CMK (cell line): ENCODE data around the gene ANKRD33B.
"Not testable (repeated sequence)": the region's sequence is repeated elsewhere in the genome, so short reads cannot be mapped to it uniquely, and the experiment has no call there.

Experiments
- DNase-seq: peaks from one replicate; pipeline ENCODE4 v3.0.0-alpha.2; 2010; ENCODE audit warnings: low read depth

ANKRD33B gene

GRCh38 chr5:10559151-10559550, 4.7 kb upstream of the ANKRD33B start:
- no peak for DNase-seq

DNA sequence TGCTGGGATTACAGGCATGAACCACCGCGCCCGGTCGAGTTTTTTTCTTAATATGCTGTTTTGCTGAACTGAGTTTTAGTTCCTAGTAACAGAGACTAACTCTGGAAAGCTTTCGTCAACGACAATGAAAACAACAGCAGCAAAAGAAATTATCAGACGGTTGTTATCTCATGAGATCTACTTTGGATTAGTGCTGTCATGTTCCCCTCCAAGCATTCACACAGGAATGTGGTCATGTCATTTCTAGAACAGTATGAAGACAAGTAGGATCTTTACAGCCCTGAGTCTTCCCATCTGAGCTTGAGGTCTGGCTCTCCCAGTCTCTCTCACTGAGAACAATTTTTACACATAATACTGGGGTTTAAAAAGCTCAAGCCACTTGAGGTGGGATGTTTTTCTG, 4.0 kb upstream of the ANKRD33B start:
- no peak for DNase-seq

DNA sequence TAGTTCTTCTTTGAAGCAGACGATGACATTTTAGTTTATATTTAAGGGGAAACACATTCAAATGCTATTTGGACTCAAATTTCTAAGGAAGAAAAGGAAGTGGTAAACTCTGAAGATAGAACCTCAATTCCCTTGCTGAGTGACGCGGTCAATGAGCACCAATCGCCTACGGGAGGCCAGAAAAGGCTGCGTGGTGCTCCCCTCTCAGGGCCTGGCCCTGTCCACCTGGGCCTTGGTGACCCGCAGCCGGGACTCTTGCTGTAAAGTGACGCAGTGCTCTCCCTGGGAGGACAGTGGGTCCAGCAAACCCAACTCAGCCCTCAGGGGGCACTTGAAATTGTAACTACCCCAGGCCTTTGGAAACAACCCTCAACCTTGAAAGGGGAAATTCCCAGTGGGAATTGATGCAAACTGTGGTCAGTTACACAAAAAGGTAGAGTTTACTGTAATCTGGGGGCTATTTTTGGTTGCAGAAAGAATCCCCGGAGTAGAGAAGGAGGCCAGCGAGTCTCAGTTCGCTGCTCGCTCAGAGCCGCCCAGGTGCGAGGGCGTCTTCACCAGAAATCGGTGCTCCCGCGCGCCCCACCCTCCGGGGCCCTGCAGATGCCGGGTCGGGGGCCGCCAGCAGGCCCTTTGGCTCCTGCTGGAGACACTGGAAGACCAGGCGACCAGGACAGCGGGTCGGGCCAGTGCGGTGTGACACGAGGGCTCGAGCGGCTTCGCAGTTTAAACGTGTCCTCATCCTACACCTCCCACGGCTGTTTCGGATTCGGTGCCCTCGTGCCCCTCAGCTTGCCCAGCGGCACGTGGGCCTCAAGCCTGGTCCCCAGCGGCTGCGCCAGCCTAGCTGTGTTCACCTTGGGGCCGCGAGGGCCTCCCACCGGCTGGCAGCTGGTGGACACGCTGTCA, 1.4 kb upstream of the ANKRD33B start:
- no peak for DNase-seq

GRCh38 chr5:10563110-10563944, 543 bp upstream of the ANKRD33B start:
- peak; percentile 63 for DNase-seq

GRCh38 chr5:10564838-10565784, 1.2 kb downstream of the ANKRD33B start:
- DNase-seq: no peak

DNA sequence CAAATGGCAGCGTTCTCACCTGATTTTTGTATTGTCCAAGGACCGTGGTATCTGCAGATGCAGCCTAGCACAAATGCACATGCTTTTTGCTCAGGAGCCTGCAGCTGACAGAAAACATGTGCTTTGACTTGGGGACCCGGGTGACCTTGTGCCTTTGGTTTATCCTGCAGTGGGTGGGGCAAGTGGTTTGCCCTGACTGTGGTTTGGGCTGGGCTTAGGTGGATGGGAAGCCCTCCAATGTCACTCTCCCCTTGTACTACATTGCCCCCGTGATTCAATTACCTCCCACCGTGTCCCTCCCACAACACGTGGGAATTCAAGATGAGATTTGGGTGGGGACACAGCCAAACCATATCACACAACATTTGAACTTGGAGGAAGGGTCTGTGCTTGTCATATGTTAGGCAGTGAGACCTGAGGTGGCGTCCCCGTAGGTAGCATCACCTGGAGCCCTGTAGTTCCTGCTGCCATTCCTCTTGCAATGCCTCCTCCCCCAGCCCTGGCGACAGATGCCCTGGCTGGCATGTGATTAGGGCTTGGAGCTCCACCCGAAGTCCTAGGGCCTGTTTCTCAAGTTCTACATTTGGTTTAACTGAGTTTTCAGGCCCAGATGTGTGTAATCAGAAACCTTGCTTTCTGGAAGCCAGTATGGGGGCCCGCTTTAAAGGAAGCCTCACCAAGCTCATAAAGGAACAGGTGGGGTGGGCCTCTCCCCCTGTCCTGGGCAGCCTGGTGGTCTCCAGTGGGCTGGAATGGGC, 2.1 kb downstream of the ANKRD33B start:
- DNase-seq: no peak

GRCh38 chr5:10566543-10567068, 2.7 kb downstream of the ANKRD33B start:
- DNase-seq: no peak

GRCh38 chr5:10567121-10567591, 3.3 kb downstream of the ANKRD33B start:
- DNase-seq: no peak

GRCh38 chr5:10567781-10568321, 4.0 kb downstream of the ANKRD33B start:
- DNase-seq: no peak

DNA sequence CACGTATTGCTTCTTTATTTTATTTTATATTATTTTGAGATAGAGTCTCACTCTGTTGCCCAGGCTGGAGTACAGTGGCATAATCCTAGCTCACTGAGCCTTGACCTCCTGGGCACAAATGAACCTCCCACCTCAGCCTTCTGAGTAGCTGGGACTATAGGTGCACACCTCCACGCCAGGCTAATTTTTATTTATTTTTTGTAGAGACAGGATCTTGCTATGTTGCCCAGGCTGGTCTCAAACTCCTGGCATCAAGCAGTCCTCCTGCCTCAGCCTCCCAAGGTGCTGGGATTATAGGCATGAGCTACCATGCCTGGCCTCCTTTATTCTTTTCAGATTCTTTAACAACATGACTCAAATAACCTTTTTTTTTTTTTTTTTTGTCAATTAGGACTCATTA, 6.7 kb downstream of the ANKRD33B start:
- not testable (repeated sequence) for DNase-seq

DNA sequence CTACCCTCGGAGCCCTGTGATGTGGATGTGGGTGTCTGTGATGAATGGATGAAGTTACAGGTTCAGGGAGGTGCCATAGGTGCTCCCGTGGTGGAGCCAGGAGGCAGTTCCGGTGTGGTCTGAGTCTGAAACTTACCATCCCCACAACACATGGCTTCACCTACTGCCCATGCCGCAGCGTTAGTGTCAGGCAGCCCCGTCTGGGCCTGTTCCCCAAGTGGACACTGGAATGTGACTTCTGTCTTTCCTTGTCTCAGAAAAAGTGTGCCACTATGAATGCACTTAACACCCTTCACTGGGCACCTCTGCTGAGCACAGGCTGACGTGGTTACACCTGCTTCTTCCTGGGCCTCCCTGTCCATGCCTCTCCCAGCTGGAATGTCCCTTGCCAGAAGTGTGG, 8.6 kb downstream of the ANKRD33B start:
- no peak for DNase-seq

GRCh38 chr5:10573487-10574145, 9.7 kb downstream of the ANKRD33B start:
- DNase-seq: no peak

- not testable (repeated sequence) for DNase-seq
Measured at GRCh38 chr5:10574879-10575278, 11.0 kb downstream of the ANKRD33B start.

DNA sequence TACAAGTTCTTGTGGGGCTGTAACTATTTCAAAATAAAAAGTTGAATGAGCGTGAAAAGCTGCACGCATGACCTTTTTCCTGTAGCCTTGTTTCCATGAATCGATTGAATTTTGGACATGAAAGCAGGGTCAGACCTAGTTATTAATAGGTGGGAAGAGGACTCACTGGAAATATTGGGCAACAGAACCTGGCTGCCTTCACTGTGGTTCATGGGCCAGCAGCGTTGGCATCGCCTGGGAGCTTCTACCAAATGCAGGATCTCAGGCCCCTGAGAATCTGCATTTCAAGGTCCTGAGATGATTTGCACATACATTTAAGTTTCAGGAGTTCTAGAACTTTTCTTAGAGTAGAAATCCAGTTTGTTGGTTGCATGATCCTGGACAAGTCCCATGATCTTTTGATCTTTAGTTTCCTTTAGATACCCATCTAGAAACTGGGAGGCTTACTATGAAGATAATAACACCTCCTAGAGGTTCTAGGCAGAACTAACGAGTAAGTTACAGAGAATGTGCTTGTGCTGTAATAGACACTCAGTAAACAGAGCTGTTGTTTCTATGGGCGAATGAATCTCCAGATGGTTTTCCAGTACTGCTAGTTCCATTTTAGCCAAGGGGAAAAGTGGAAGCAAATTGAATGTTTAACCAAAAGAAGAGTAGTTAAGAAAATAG, 12.4 kb downstream of the ANKRD33B start:
- DNase-seq: no peak

DNA sequence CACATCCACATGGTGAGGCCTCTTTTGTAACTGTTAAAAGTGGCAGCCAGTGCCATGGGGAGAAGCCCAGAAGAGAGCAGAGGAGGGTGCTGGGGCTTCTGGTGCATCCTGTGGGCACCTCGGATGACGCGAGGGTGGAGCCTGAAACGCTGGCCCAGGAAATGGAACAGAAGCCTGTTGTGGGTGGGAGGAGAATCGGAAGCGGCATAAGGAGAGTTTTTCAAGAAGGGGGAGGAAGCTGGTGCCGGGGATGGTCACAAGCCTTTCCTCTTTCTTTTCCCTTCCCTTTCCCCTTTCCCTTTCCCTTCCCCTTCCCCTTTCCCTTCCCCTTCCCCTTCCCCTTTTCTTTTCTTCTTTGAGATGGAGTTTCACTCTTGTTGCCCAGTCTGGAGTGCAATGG, 12.9 kb downstream of the ANKRD33B start:
- no peak for DNase-seq

DNA sequence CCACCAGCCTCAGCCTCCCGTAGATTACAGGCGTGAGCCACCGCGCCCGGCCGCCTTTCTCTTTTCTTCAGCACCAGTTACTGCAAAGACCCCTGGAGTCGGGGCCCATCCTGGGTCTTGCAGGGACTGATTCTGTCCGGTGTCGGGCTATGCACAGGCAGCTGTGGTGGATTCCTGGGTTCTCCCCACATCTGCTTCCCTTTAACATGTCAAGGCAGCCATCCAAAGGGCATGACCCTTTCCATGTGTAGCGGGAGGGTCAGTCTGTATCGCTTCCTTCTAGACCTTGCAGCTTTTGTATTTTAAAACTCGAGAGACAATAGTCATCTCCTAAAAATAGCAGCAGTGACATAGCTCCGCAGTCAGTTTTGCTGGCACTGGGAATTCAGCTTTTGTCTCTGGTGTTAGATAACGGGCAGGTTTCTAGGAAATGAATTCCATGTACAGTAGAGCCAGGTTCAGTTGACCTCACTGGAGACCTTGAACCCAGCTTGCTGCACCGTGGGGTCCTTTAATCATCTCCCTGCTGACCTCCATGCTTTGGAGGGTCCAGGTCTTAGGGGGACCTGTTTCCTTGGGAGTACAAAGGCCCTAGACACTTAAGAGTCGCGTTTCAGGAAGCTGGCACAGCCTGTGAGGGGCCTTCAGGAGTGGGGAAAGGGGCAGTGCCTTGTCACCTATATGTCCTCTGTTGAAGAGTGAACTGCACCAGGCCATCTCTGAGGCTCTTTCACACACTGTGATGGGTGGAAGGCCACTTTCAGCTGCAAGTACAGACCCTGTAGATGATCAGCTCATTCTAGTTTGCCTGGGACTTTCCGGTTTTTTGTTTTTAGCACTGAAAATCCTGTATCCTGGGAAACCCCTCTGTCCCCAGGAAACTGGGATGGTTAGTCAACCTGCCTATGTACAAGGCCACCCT, 13.8 kb downstream of the ANKRD33B start:
- no peak for DNase-seq

GRCh38 chr5:10578293-10578665, 14.4 kb downstream of the ANKRD33B start:
- no peak for DNase-seq

DNA sequence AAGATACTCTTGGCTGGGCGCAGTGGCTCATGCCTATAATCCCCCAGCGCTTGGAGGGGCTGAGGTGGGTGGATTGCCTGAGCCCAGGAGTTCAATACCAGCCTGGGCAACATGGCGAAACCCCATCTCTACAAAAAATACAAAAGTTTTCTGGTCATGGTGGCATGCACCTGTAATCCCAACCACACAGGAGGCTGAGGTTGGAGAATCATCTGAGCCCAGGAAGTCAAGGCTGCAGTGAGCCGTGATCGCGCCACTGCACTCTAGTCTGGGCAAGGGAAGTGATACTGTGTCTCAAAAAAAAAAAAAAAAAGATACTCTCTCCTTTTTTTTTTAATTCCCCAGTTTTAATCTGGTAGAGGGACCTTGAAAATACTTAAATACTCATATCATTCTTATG, 15.0 kb downstream of the ANKRD33B start:
- DNase-seq: no peak
